Measurements from ENCODE around the gene PHF12. TPM values are rescaled to one million over a fixed set of nuclear protein-coding genes. Genes with fewer than 3 reads are reported as not detected.

Gene PHF12
- total RNA-seq, 1 donor from 2014 or later, result 7.1 TPM

GRCh38 chr17:28885363-28885762, 66.0 kb downstream of the PHF12 start:
- Histone ChIP-seq H3K4me3 (ENCODE audit: low read depth, low read length) (no peak overlapping the region), H3K36me3 (ENCODE audit: control insufficient read depth, insufficient read depth, low read length) (peaks cover 23% of the 10 kb centered on the region), H3K27me3 (ENCODE audit: control insufficient read depth, insufficient read depth, low read length) (no peaks in the 10 kb centered on the region)
- FAIRE-seq (no peak), DNase-seq (ENCODE audit: low read depth) (no peak)
- TF ChIP-seq CTCF (IDR thresholded peaks at IDR 0.05; ENCODE audit: insufficient read depth, low read length, severe bottlenecking), result no peak

- Histone ChIP-seq H3K36me3 (ENCODE audit: control insufficient read depth, insufficient read depth, low read length) (peaks cover 29% of the 10 kb centered on the region), H3K4me3 (ENCODE audit: low read depth, low read length) (no peak overlapping the region), H3K27me3 (ENCODE audit: control insufficient read depth, insufficient read depth, low read length) (no peaks in the 10 kb centered on the region)
- DNase-seq (ENCODE audit: low read depth), result no peak
- no peak for TF ChIP-seq CTCF (IDR thresholded peaks at IDR 0.05; ENCODE audit: insufficient read depth, low read length, severe bottlenecking)
- peak; percentile 55 for FAIRE-seq
Observed at GRCh38 chr17:28883967-28884702, 67.2 kb downstream of the PHF12 start.

GRCh38 chr17:28882154-28882895, 69.0 kb downstream of the PHF12 start:
- FAIRE-seq (peak; percentile 47), DNase-seq (ENCODE audit: low read depth) (no peak)
- no peak overlapping the region for H3K4me3 ChIP-seq (ENCODE audit: low read depth, low read length)
- peaks cover 30% of the 10 kb centered on the region for H3K36me3 ChIP-seq (ENCODE audit: control insufficient read depth, insufficient read depth, low read length)
- no peaks in the 10 kb centered on the region for H3K27me3 ChIP-seq (ENCODE audit: control insufficient read depth, insufficient read depth, low read length)
- TF ChIP-seq CTCF (IDR thresholded peaks at IDR 0.05; ENCODE audit: insufficient read depth, low read length, severe bottlenecking), result no peak

- no peak for TF ChIP-seq CTCF (IDR thresholded peaks at IDR 0.05; ENCODE audit: insufficient read depth, low read length, severe bottlenecking)
- Histone ChIP-seq H3K4me3 (ENCODE audit: low read depth, low read length) (no peak overlapping the region), H3K36me3 (ENCODE audit: control insufficient read depth, insufficient read depth, low read length) (peaks cover 29% of the 10 kb centered on the region), H3K27me3 (ENCODE audit: control insufficient read depth, insufficient read depth, low read length) (no peaks in the 10 kb centered on the region)
- no peak for DNase-seq (ENCODE audit: low read depth)
- FAIRE-seq, result no peak
Observed at GRCh38 chr17:28881533-28882056, 69.7 kb downstream of the PHF12 start.

GRCh38 chr17:28880572-28880945, 70.8 kb downstream of the PHF12 start:
- TF ChIP-seq CTCF (IDR thresholded peaks at IDR 0.05; ENCODE audit: insufficient read depth, low read length, severe bottlenecking), result no peak

More at GRCh38 chr17:28880572-28880945, 70.8 kb downstream of the PHF12 start:
- Histone ChIP-seq H3K27me3 (ENCODE audit: control insufficient read depth, insufficient read depth, low read length) (no peaks in the 10 kb centered on the region), H3K36me3 (ENCODE audit: control insufficient read depth, insufficient read depth, low read length) (peaks cover 26% of the 10 kb centered on the region), H3K4me3 (ENCODE audit: low read depth, low read length) (no peak overlapping the region)
- FAIRE-seq (no peak), DNase-seq (ENCODE audit: low read depth) (peak; percentile 67)

Data from bronchial epithelial cell (primary cell).